Ovary (tissue), 9 donors: Measurements from ENCODE around the gene MIEF1. TPM values are rescaled to one million over a fixed set of nuclear protein-coding genes. Genes with fewer than 3 reads are reported as not detected.

Experiments used
- DNase-seq, 5 donors: peaks; one replicate each; pipeline ENCODE4 v3.0.0-alpha.2; 2019 to 2020
- H3K27ac ChIP-seq, 2 donors: fragments of 200-600 bp; one replicate each; pipeline versions ENCODE4 v1.5.1 to v1.8.0; 2019 to 2022
- H3K27me3 ChIP-seq: fragments of 200-600 bp; one replicate; pipeline ENCODE4 v1.8.0; 2022
- H3K36me3 ChIP-seq: fragments of 200-600 bp; sonication (generic); one replicate; pipeline ENCODE4 v1.5.1; 2019
- H3K4me1 ChIP-seq: one replicate; pipeline ENCODE4 v1.8.1; 2013; ENCODE audit warnings: mild to moderate bottlenecking, moderate library complexity; ENCODE audit not compliant: insufficient read depth
- H3K4me3 ChIP-seq: fragments of 200-600 bp; sonication (generic); one replicate; pipeline ENCODE4 v1.5.1; 2017
- H3K9me3 ChIP-seq, 2 donors: fragments of 200-600 bp in 1 of 2; sonication (generic) in 1 of 2; one replicate each; pipeline versions ENCODE4 v1.5.1 to v1.8.1; 2013 to 2019; ENCODE audit warnings: mild to moderate bottlenecking in 1 of 2, moderate library complexity in 1 of 2
- EP300 ChIP-seq: sonication (generic); formaldehyde crosslinking; IDR thresholded peaks from one replicate; pipeline ENCODE4 v1.6.1; 2017; ENCODE audit warnings: antibody characterized with exemption
- POLR2A ChIP-seq: fragments of 450-650 bp; IDR thresholded peaks from one replicate; pipeline ENCODE4 v1.6.1; 2017; ENCODE audit warnings: antibody characterized with exemption, mild to moderate bottlenecking, moderate library complexity
- WGBS, 3 donors: extraction: QIAGEN DNeasy Blood & Tissue Kit in 1 of 3; methylation state at CpG; one replicate each; pipeline versions ENCODE4 v1.1.5 to v1.1.7; 2013 to 2017; 5-methylcytosine and 5-hydroxymethylcytosine counted together
- intact Hi-C, 4 donors: fragments of 100-400 bp; cut with DNase I; formaldehyde crosslinking; loops; one replicate each; pipeline versions ENCODE4 v1.11.0 to v1.15.1; 2022 to 2023
- polyA plus RNA-seq, 2 donors: library from polyadenylated mRNA; stranded (reverse); fragments of 200-250 nt in 1 of 2; fragments of 350-450 nt in 1 of 2; fragmentation: Illumina TruSeq in 1 of 2; extraction: RNeasy Lipid Tissue Mini Kit (QIAGEN cat#74804) in 1 of 2; gene quantifications; one replicate each; pipeline ENCODE4 v1.2.3, GENCODE V29; 2013 to 2014
- total RNA-seq, 7 donors: library from RNA; depleted of rRNA in 2 of 7; stranded (reverse); fragments of >200 nt in 2 of 7; fragmentation: NEBNext Ultra II Directional in 3 of 7; extraction: Animal tissue kit (Norgen Biotek cat#: 25700) in 3 of 7; gene quantifications; one replicate each; pipeline versions ENCODE4 v1.1.0 to v1.2.4, GENCODE V29; 2016 to 2023
- TF ChIP-seq, protein P1 (sequence below), 3 donors: fragments of 450-650 bp in 2 of 3; fragments of 200-600 bp in 1 of 3; IDR thresholded peaks; one replicate each; pipeline versions ENCODE4 v1.5.1 to v1.8.0; 2016 to 2022; ENCODE audit warnings: antibody characterized with exemption in 3 of 3, mild to moderate bottlenecking in 1 of 3
- donor health status: DM: no; HTN: no; CAD: no; lungs with moderate emphysema.
- donor health status: DM: no; HTN: no; CAD: no.
- donor health status: Bipolar disorder and iron deficiency.
- donor health status: DM: yes; HTN: yes; CAD: no.
- donor health status: DM: no; HTN: no; CAD: no.
- donor health status: DM: yes; HTN: yes; CAD: no.

The MIEF1 gene
- total and polyA plus RNA-seq, 9 donors = 11.4 to 23.9 (median 19.9) TPM

DNA sequence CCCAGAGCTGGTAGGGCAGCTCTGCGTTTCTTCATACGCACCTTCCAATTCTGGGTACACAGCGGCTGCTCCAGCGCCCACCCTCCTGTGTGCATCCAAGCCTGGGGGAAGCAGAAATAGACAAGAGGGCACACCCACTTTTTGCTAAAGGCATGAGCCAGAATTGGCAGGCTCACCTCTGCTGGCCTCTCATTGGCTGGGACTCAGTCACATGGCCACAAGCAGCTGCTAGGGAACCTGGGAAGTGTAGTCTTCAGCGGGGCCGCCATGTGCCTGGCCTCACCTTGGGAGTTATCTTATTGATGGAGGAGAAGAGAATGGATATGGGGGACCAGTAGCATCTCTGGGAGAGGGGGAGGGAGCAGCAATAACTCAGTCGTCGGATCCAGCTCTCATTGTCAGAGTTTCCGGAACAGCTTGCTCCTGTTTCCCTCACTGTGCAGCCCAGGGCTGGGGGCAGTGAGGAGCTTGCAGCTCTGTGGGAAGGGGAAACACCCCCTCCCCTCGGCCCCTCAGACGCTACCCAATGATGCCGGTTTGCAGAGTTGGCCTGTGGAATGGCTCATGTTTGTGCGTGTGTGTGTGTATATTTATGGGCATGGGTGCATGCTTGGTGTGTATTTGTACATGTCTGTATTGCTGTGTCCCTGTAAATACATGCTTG is 11.8 kb upstream of the MIEF1 start:
- H3K4me1 ChIP-seq = peaks cover 2% of the 10 kb centered on the region
- peak; percentile 57 to 75 (median 61) for DNase-seq
- no peaks in the 10 kb centered on the region for H3K36me3 ChIP-seq
- TF ChIP-seq, protein P1, sequence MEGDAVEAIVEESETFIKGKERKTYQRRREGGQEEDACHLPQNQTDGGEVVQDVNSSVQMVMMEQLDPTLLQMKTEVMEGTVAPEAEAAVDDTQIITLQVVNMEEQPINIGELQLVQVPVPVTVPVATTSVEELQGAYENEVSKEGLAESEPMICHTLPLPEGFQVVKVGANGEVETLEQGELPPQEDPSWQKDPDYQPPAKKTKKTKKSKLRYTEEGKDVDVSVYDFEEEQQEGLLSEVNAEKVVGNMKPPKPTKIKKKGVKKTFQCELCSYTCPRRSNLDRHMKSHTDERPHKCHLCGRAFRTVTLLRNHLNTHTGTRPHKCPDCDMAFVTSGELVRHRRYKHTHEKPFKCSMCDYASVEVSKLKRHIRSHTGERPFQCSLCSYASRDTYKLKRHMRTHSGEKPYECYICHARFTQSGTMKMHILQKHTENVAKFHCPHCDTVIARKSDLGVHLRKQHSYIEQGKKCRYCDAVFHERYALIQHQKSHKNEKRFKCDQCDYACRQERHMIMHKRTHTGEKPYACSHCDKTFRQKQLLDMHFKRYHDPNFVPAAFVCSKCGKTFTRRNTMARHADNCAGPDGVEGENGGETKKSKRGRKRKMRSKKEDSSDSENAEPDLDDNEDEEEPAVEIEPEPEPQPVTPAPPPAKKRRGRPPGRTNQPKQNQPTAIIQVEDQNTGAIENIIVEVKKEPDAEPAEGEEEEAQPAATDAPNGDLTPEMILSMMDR (IDR thresholded peaks at IDR 0.05) = no peak
- TF ChIP-seq POLR2A = no peak
- no peak for TF ChIP-seq EP300
- H3K27ac ChIP-seq = no peak overlapping the region
- intact Hi-C loops = no loop called here
- 55 to 63% (median 62%) methylated on average over 13 of the region's 13 CpGs for WGBS, 3 donors
- H3K27me3 ChIP-seq = no peaks in the 10 kb centered on the region
- H3K9me3 ChIP-seq = no peaks in the 10 kb centered on the region
- no peak overlapping the region for H3K4me3 ChIP-seq

DNA sequence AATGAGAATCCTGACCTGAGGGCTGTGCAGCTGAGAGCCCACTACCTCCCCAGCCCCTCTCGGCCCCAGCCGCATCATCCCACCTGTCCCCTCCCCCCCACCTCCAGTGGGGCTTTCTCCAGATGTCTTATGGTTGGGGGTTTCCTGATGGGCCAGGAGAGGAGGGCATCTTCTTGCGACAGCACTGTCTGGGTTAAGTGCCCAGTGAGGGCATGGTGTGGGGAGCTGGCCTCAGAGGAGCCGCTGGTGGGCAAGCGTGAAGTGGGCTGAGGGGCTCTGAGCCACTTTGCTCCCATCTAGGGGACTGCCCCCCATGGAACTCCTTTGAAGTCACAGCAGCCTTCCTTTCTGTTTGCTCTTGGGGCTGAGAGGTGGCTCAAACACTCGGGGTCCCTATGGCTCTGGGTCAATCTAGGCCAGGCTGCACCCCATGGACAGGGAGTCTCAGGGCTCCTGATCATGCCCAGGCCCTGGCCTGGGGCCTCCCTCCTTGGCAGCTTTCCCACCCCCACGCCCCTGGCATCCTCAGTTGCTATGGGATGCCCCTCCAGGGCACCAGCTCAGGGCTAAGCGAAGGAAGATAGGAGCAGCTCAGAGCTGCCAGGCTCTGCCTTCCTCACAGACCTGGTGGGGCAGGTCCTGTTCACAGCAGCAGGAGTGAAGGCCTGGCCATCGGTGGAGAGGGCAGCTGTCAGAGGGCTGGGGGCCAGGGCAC is 11.0 kb upstream of the MIEF1 start:
- H3K27me3 ChIP-seq = no peaks in the 10 kb centered on the region
- DNase-seq = no peak
- TF ChIP-seq EP300 (no peak), POLR2A (no peak)
- TF ChIP-seq, protein P1 (IDR thresholded peaks at IDR 0.05) = no peak
- intact Hi-C loops = no loop called here
- no peak overlapping the region for H3K27ac ChIP-seq
- H3K9me3 ChIP-seq = no peaks in the 10 kb centered on the region
- H3K36me3 ChIP-seq = no peaks in the 10 kb centered on the region
- peaks cover 2% of the 10 kb centered on the region for H3K4me1 ChIP-seq
- no peak overlapping the region for H3K4me3 ChIP-seq
- WGBS, 3 donors = 81 to 82% (median 82%) methylated on average over 9 of the region's 9 CpGs

GRCh38 chr22:39491696-39492095 is 10.4 kb upstream of the MIEF1 start:
- H3K9me3 ChIP-seq = no peaks in the 10 kb centered on the region
- H3K27me3 ChIP-seq = no peaks in the 10 kb centered on the region
- TF ChIP-seq, protein P1 (IDR thresholded peaks at IDR 0.05) = no peak
- TF ChIP-seq POLR2A (no peak), EP300 (no peak)
- H3K4me3 ChIP-seq = no peak overlapping the region
- no peak for DNase-seq
- 85 to 86% (median 86%) methylated on average over 6 of the region's 6 CpGs for WGBS, 3 donors
- no peak overlapping the region for H3K27ac ChIP-seq
- peaks cover 2% of the 10 kb centered on the region for H3K4me1 ChIP-seq
- intact Hi-C loops = no loop called here
- no peaks in the 10 kb centered on the region for H3K36me3 ChIP-seq

DNA sequence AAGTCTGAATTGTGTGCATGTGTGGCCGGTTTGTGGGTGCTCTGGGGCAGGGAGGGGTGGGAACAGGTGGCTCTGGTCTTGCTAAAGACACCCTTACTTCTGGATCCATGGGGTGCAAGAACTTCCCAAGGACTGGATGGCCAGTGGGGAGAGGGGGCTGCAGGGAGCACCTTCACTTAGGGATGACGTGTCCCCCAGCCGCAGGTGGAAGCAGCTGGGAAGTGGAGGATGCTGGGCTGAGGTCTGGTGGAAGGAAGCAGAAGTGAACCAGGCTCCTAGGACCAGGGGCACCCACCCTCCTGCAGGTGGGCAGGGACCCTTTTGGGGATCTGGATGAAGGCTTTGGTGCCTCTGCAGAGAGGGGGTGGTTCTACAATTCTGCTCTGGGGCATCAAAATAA is 9.9 kb upstream of the MIEF1 start:
- intact Hi-C loops = no loop called here
- no peak for DNase-seq
- Histone ChIP-seq H3K4me3 (no peak overlapping the region), H3K27me3 (no peaks in the 10 kb centered on the region), H3K36me3 (no peaks in the 10 kb centered on the region), H3K9me3 (no peaks in the 10 kb centered on the region), H3K27ac (no peak overlapping the region), H3K4me1 (peaks cover 2% of the 10 kb centered on the region)
- 75 to 85% (median 80%) methylated on average over 3 of the region's 3 CpGs for WGBS, 3 donors
- TF ChIP-seq EP300 = no peak
- TF ChIP-seq, protein P1 (IDR thresholded peaks at IDR 0.05) = no peak
- no peak for TF ChIP-seq POLR2A
